Astrocyte (in vitro differentiated cells and primary cell): ENCODE measurements around the gene WFDC12. TPM values are rescaled to one million over a fixed set of nuclear protein-coding genes. Genes with fewer than 3 reads are reported as not detected.

ENCODE experiments used
- DNase-seq: peaks from one replicate; pipeline ENCODE4 v3.0.0-alpha.2; 2010; ENCODE audit warnings: low read depth
- FAIRE-seq: peaks from 2 replicates; lab custom pipeline; 2011; peaks lifted over from hg19 to GRCh38; lab: Jason Lieb, UNC
- H2AFZ ChIP-seq: 2 replicates; pipeline ENCODE4 v1.6.0; 2012; ENCODE audit warnings: low read depth, low read length, inconsistent platforms
- H3K27ac ChIP-seq: 2 replicates; pipeline ENCODE4 v1.5.1; 2011; ENCODE audit warnings: low read depth, low read length, inconsistent platforms
- H3K27me3 ChIP-seq: 2 replicates; pipeline ENCODE4 v1.6.0; 2011; ENCODE audit warnings: low read length, inconsistent platforms; ENCODE audit not compliant: insufficient read depth
- H3K36me3 ChIP-seq: 2 replicates; pipeline ENCODE4 v1.5.1; 2011; ENCODE audit warnings: low read length, inconsistent platforms; ENCODE audit not compliant: insufficient read depth
- H3K4me1 ChIP-seq: 2 replicates; pipeline ENCODE4 v1.5.1; 2011; ENCODE audit warnings: low read length, inconsistent platforms; ENCODE audit not compliant: insufficient read depth
- H3K4me2 ChIP-seq: 2 replicates; pipeline ENCODE4 v1.6.0; 2012; ENCODE audit warnings: low read length, inconsistent platforms
- H3K4me3 ChIP-seq: 2 replicates; pipeline ENCODE4 v1.5.1; 2011; ENCODE audit warnings: low read depth, mild to moderate bottlenecking, low read length, inconsistent platforms; ENCODE audit not compliant: insufficient read depth
- H3K79me2 ChIP-seq: 2 replicates; pipeline ENCODE4 v1.6.0; 2012; ENCODE audit warnings: mild to moderate bottlenecking, low read length, inconsistent platforms; ENCODE audit not compliant: insufficient read depth
- H3K9ac ChIP-seq: 2 replicates; pipeline ENCODE4 v1.6.0; 2012; ENCODE audit warnings: mild to moderate bottlenecking, low read length, inconsistent platforms
- H3K9me3 ChIP-seq: 2 replicates; pipeline ENCODE4 v1.5.1; 2012; ENCODE audit warnings: low read depth, mild to moderate bottlenecking, low read length, inconsistent platforms; ENCODE audit not compliant: insufficient read depth
- H4K20me1 ChIP-seq: 2 replicates; pipeline ENCODE4 v1.6.0; 2012; ENCODE audit warnings: low read length, inconsistent platforms; ENCODE audit not compliant: insufficient read depth
- H3K27ac Mint-ChIP-seq: one replicate; pipeline ENCODE4 v1.8.0; 2021; ENCODE audit warnings: mild to moderate bottlenecking, mixed read lengths; ENCODE audit not compliant: unreplicated experiment
- H3K27me3 Mint-ChIP-seq: one replicate; pipeline ENCODE4 v1.8.0; 2021; ENCODE audit warnings: low read depth, mixed read lengths; ENCODE audit not compliant: unreplicated experiment
- H3K36me3 Mint-ChIP-seq: one replicate; pipeline ENCODE4 v1.8.0; 2021; ENCODE audit warnings: low read depth, mixed read lengths; ENCODE audit not compliant: unreplicated experiment
- H3K4me1 Mint-ChIP-seq: one replicate; pipeline ENCODE4 v1.8.0; 2021; ENCODE audit warnings: low read depth, mixed read lengths; ENCODE audit not compliant: unreplicated experiment
- H3K4me3 Mint-ChIP-seq: one replicate; pipeline ENCODE4 v1.8.0; 2021; ENCODE audit warnings: mild to moderate bottlenecking, moderate library complexity, mixed read lengths; ENCODE audit not compliant: unreplicated experiment
- H3K9me3 Mint-ChIP-seq: one replicate; pipeline ENCODE4 v1.8.0; 2021; ENCODE audit warnings: mild to moderate bottlenecking, mixed read lengths; ENCODE audit not compliant: unreplicated experiment
- EZH2 ChIP-seq: IDR thresholded peaks from 2 replicates; pipeline ENCODE4 v1.6.1; 2012; ENCODE audit warnings: mild to moderate bottlenecking, low read length, inconsistent platforms; ENCODE audit not compliant: insufficient read depth
- total RNA-seq: library from RNA; stranded (reverse); gene quantifications from 2 replicates; pipeline ENCODE4 v1.2.1, GENCODE V29; 2021
- TF ChIP-seq, protein P1 (sequence below): IDR thresholded peaks from 2 replicates; pipeline ENCODE4 v1.5.1; 2011; ENCODE audit warnings: low read depth, mild to moderate bottlenecking, inconsistent platforms, low read length, moderate library complexity; ENCODE audit not compliant: insufficient read depth

Gene WFDC12
- total RNA-seq, 1 donor from 2014 or later = not detected

DNA sequence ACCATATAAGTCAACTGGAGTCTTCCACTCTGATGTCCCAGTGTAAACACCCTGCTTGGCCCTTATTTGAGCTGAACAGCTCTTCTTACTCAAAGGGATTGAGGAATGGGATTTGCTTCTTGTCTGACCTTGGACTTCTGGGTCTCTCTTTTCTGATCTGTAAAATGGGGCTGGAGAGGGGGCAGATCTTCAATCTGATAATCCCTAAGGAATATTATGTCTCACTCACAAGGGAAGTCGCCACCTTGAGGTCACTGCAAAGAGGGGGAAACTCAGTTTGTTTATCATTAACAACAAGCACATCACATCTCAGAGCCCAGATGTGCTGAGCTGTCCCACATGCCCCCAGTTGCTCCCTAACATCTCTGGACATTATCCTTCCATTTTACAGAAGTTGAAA lies 38.4 kb downstream of the WFDC12 start:
- H3K36me3 ChIP-seq = no peaks in the 10 kb centered on the region
- H3K4me3 ChIP-seq = no peak overlapping the region
- DNase-seq (no peak), FAIRE-seq (no peak)
- no peaks in the 10 kb centered on the region for H4K20me1 ChIP-seq
- H3K79me2 ChIP-seq = no peaks in the 10 kb centered on the region
- Mint-ChIP-seq H3K4me3 (no peak overlapping the region), H3K9me3 (peaks cover 4% of the 10 kb centered on the region), H3K27ac (no peak overlapping the region), H3K4me1 (peaks cover 16% of the 10 kb centered on the region), H3K27me3 (no peaks in the 10 kb centered on the region), H3K36me3 (peaks cover 20% of the 10 kb centered on the region)
- no peaks in the 10 kb centered on the region for H3K9me3 ChIP-seq
- no peak overlapping the region for H2AFZ ChIP-seq
- no peaks in the 10 kb centered on the region for H3K27me3 ChIP-seq
- H3K4me1 ChIP-seq = peaks cover 5% of the 10 kb centered on the region
- no peak overlapping the region for H3K9ac ChIP-seq
- H3K4me2 ChIP-seq = no peak overlapping the region
- no peak overlapping the region for H3K27ac ChIP-seq
- TF ChIP-seq, protein P1, sequence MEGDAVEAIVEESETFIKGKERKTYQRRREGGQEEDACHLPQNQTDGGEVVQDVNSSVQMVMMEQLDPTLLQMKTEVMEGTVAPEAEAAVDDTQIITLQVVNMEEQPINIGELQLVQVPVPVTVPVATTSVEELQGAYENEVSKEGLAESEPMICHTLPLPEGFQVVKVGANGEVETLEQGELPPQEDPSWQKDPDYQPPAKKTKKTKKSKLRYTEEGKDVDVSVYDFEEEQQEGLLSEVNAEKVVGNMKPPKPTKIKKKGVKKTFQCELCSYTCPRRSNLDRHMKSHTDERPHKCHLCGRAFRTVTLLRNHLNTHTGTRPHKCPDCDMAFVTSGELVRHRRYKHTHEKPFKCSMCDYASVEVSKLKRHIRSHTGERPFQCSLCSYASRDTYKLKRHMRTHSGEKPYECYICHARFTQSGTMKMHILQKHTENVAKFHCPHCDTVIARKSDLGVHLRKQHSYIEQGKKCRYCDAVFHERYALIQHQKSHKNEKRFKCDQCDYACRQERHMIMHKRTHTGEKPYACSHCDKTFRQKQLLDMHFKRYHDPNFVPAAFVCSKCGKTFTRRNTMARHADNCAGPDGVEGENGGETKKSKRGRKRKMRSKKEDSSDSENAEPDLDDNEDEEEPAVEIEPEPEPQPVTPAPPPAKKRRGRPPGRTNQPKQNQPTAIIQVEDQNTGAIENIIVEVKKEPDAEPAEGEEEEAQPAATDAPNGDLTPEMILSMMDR = no peak
- no peak for TF ChIP-seq EZH2

DNA sequence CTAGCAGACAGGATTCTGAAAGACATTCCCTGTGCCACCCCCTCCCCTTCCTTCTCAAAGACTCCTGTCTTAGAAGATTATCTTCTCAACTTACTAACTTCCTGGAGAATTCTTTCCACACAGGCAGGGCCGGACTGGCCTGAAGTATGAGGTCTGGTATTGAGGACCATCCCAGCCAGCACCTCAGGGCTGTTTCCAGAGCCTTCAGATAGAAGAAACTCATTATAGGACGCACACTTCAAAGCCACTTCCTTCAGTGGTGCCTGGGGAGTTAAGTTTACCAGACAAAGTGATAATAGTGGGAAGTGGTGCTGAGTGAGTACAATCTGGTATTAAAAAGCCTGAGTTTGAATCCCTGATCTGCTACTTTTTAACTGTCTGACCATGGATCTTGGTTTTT lies 39.0 kb downstream of the WFDC12 start:
- Mint-ChIP-seq H3K9me3 (peaks cover 4% of the 10 kb centered on the region), H3K4me1 (peaks cover 10% of the 10 kb centered on the region), H3K4me3 (no peak overlapping the region), H3K36me3 (peaks cover 21% of the 10 kb centered on the region), H3K27ac (no peak overlapping the region), H3K27me3 (no peaks in the 10 kb centered on the region)
- peaks cover 5% of the 10 kb centered on the region for H3K4me1 ChIP-seq
- FAIRE-seq (no peak), DNase-seq (no peak)
- H3K9me3 ChIP-seq = no peaks in the 10 kb centered on the region
- no peak overlapping the region for H3K4me2 ChIP-seq
- H2AFZ ChIP-seq = no peak overlapping the region
- H3K27ac ChIP-seq = no peak overlapping the region
- no peak overlapping the region for H3K4me3 ChIP-seq
- no peaks in the 10 kb centered on the region for H3K27me3 ChIP-seq
- H3K9ac ChIP-seq = no peak overlapping the region
- no peaks in the 10 kb centered on the region for H4K20me1 ChIP-seq
- H3K79me2 ChIP-seq = no peaks in the 10 kb centered on the region
- TF ChIP-seq EZH2 = no peak
- TF ChIP-seq, protein P1 = no peak
- H3K36me3 ChIP-seq = no peaks in the 10 kb centered on the region

DNA sequence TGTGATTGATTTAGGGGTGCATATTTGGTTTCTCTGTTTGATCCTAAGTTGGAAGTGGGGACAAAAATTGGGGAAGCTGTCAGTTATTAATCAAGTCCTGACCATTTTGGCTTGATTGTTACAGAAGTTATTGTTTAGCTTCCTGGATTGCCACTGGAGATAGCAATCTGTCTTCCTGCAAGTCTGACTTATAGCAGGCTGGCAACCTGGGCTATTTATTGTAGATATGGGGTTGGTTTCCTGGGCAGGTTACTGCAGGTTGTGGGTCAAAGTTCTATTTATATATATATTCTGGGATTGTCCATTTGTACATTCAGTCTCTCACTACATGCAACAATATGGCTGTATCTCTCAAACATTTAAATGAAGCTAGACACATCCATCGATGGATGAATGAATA lies 41.1 kb downstream of the WFDC12 start:
- H3K4me1 Mint-ChIP-seq = peaks cover 8% of the 10 kb centered on the region
- TF ChIP-seq EZH2 = no peak
- TF ChIP-seq, protein P1 = no peak
- FAIRE-seq (no peak), DNase-seq (no peak)
- no peaks in the 10 kb centered on the region for H3K9me3 ChIP-seq
- peaks cover 27% of the 10 kb centered on the region for H3K36me3 Mint-ChIP-seq
- peaks cover 4% of the 10 kb centered on the region for H3K9me3 Mint-ChIP-seq
- no peaks in the 10 kb centered on the region for H3K27me3 ChIP-seq
- no peak overlapping the region for H3K4me3 Mint-ChIP-seq
- no peaks in the 10 kb centered on the region for H3K27me3 Mint-ChIP-seq
- H3K27ac Mint-ChIP-seq = no peak overlapping the region
- H3K4me1 ChIP-seq = peaks cover 5% of the 10 kb centered on the region
- no peaks in the 10 kb centered on the region for H3K36me3 ChIP-seq
- no peaks in the 10 kb centered on the region for H3K79me2 ChIP-seq
- H2AFZ ChIP-seq = no peak overlapping the region
- no peak overlapping the region for H3K4me3 ChIP-seq
- no peak overlapping the region for H3K4me2 ChIP-seq
- no peaks in the 10 kb centered on the region for H4K20me1 ChIP-seq
- H3K27ac ChIP-seq = no peak overlapping the region
- no peak overlapping the region for H3K9ac ChIP-seq
